Measurements from ENCODE around the gene UPF1.
"Not testable (repeated sequence)": the region's sequence is repeated elsewhere in the genome, so short reads cannot be mapped to it uniquely, and the experiment has no call there.

UPF1 gene

GRCh38 chr19:18908917-18909619, 77.3 kb downstream of the UPF1 start:
- FAIRE-seq = no peak
- no peak for DNase-seq (ENCODE audit: insufficient read length, low spot score)

- FAIRE-seq = no peak
- no peak for DNase-seq (ENCODE audit: insufficient read length, low spot score)
Measured at GRCh38 chr19:18910010-18910409, 78.3 kb downstream of the UPF1 start.

DNA sequence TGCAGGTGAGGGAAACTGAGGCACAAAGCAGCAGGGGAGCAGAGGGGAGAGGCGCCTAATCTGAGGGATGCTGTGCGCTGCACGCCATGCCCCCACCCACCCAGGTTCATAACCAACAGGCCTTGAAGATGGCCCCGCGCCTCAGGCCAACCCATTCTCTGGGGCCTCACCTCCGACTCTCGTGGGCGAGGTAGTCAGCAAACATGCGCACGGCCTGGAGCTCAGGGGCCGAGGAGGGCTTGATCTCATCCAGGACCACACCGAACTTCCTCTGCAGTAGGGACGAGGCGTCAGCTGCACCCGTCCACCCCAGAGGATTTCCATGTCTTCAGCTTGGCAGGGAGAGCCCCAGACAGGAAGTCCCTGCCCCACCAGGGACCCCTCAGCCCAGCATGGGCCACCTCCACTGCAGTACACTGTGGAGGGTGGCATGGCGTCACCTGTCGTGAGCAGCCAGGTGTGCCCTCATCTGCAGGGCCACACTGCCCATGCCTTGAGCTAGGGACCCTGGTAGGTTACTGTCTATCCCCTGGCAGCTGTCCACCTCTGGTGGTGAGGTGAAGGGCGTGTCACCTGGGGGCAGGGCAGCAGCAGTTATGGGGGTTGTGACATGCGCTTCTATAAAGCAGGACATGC, 79.2 kb downstream of the UPF1 start:
- DNase-seq (ENCODE audit: insufficient read length, low spot score) (no peak), FAIRE-seq (no peak)

- no peak for DNase-seq (ENCODE audit: insufficient read length, low spot score)
- no peak for FAIRE-seq
Measured at GRCh38 chr19:18912933-18913332, 81.2 kb downstream of the UPF1 start.

DNA sequence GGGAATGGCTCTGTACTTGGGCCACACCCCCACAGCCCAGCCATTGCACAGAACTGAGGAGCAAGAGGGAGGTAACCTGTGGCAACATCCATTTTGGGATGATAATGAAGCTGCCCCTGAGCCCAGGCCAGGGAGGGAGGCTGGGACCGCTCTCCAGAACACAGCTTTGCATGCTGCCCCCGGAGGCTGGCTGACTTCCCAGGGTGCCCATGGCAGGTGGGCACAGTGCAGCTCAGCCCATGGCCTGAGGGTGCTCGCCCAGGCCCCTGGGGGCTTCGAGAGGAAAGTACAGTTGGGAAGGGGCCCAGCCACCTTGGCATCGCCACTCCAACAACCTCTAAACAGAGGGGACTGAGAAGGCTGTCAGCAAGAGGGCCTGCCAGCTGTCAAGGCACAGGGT, 81.7 kb downstream of the UPF1 start:
- DNase-seq (ENCODE audit: insufficient read length, low spot score) (no peak), FAIRE-seq (no peak)

- DNase-seq (ENCODE audit: insufficient read length, low spot score) = peak; percentile 65
- FAIRE-seq = no peak
Measured at GRCh38 chr19:18915639-18916038, 83.9 kb downstream of the UPF1 start.

- not testable (repeated sequence) for DNase-seq (ENCODE audit: insufficient read length, low spot score); FAIRE-seq
Measured at GRCh38 chr19:18917593-18917992, 85.8 kb downstream of the UPF1 start.

All from HTR-8/SVneo (cell line).